GM18907 (cell line): Measurements from ENCODE around the gene RABGAP1L.
"Not testable (repeated sequence)": the region's sequence is repeated elsewhere in the genome, so short reads cannot be mapped to it uniquely, and the experiment has no call there.

Source experiments
- ATAC-seq: cut with Tn5 transposase; IDR thresholded peaks from one replicate; pipeline ENCODE4 v1.9.1; 2021; ENCODE audit warnings: mild to moderate bottlenecking, moderate library complexity; ENCODE audit not compliant: unreplicated experiment

RABGAP1L gene

GRCh38 chr1:175003521-175003920 lies 844.2 kb downstream of the RABGAP1L start:
- ATAC-seq: no peak

- no peak for ATAC-seq
Observed at GRCh38 chr1:175005085-175005783, 845.9 kb downstream of the RABGAP1L start.

GRCh38 chr1:175009532-175009931 lies 850.2 kb downstream of the RABGAP1L start:
- ATAC-seq: no peak

- ATAC-seq: no peak
Observed at GRCh38 chr1:175013445-175013844, 854.1 kb downstream of the RABGAP1L start.

- ATAC-seq: no peak
Observed at GRCh38 chr1:175015243-175015642, 855.9 kb downstream of the RABGAP1L start.

GRCh38 chr1:175019524-175019923 lies 860.2 kb downstream of the RABGAP1L start:
- ATAC-seq: no peak

GRCh38 chr1:175023043-175023921 lies 864.0 kb downstream of the RABGAP1L start, which contains the start of gene MRPS14:
MRPS14 (minus strand) TSS chr1:175023425; CDS start chr1:175023408, 17 bp downstream.
- ATAC-seq: peak; percentile 96

- ATAC-seq: not testable (repeated sequence)
Observed at GRCh38 chr1:175023922-175024242, 864.6 kb downstream of the RABGAP1L start.

GRCh38 chr1:175024773-175025172 lies 865.5 kb downstream of the RABGAP1L start:
- ATAC-seq: no peak

- ATAC-seq: no peak
Observed at GRCh38 chr1:175033953-175034352, 874.6 kb downstream of the RABGAP1L start.

- ATAC-seq: no peak
Observed at GRCh38 chr1:175034775-175035174, 875.5 kb downstream of the RABGAP1L start.

- no peak for ATAC-seq
Observed at GRCh38 chr1:175035865-175036264, 876.5 kb downstream of the RABGAP1L start.

- ATAC-seq: no peak
Observed at GRCh38 chr1:175036476-175036875, 877.2 kb downstream of the RABGAP1L start.

- no peak for ATAC-seq
Observed at GRCh38 chr1:175037416-175037815, 878.1 kb downstream of the RABGAP1L start.

GRCh38 chr1:175040324-175040879 lies 881.1 kb downstream of the RABGAP1L start:
- ATAC-seq: no peak

- ATAC-seq: no peak
Observed at GRCh38 chr1:175042650-175043049, 883.3 kb downstream of the RABGAP1L start.

- no peak for ATAC-seq
Observed at GRCh38 chr1:175043824-175044223, 884.5 kb downstream of the RABGAP1L start.

- not testable (repeated sequence) for ATAC-seq
Observed at GRCh38 chr1:175044591-175044990, 885.3 kb downstream of the RABGAP1L start.
